ENCODE results near the gene MLLT1.

MLLT1 gene

DNA sequence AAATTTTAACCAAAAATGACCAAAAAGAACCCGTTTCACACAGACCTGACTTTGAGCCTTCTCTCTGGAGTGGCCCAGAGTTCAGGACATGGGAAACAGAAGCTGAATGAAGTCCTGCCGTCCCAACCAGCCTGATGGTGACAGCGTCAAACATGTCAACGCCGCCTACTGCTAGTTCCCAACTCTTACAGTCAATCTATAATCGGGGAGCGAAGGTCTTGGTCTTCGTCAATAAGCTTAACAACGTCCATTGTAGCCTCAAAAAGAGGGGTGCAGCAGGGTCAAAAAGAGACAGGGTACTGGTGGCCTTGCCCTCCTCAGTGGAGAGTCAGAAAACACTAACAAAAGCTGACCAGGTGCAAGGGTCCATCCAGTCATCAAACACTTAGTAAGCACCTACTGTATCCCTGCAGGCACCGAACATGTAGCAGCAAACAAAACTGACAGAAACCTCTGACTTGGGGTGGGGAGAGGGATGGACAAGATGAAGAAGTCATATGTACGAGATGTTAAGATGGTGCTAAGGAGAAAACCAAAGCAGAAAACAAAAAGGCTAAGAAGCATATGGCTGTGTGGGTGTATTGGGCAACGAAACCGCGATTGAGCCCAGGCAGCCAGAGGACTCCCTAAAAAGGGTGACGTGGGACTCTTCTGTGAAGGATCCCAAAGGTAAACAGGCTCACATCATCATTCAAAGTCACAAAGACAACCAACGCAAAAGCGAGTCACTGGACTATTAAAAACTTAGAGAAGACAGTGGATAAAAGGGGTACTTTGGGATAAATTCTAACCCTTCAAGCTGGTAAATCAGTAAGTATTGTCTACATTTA is 12.0 kb downstream of the MLLT1 start:
- TF ChIP-seq POLR2AphosphoS5 (IDR thresholded peaks at IDR 0.05; ENCODE audit: low read depth, low read length) (no peak), SIN3A (IDR thresholded peaks at IDR 0.05; ENCODE audit: borderline replicate concordance, insufficient read depth, low read length) (no peak), REST (IDR thresholded peaks at IDR 0.05; ENCODE audit: insufficient read depth in 1 of 2, low read depth in 2 of 2, low read length in 2 of 2) (no peak), FOXP2 (optimal IDR thresholded peaks at IDR 0.05; ENCODE audit: borderline replicate concordance, extremely low read depth, extremely low read length, insufficient read depth) (no peak), TAF1 (IDR thresholded peaks at IDR 0.05; ENCODE audit: borderline replicate concordance, insufficient read depth, low read length) (no peak)

DNA sequence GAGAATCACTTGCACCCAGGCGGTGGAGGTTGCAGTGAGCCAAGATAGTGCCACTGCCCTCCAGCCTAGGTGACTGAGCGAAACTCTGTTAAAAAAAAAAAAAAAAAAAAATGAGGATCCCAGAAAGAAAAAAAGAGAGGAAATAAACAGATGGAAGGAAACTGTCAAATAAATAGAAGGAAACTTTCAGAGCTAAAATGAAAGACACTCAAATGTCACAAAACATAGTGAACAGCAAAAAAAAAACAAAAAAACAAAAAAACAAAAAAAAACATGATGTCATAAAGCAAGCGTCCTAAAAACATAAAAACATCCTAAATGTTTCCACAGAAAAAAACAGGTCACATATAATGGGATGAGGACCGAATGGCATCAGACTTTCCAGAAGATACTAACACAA is 15.0 kb downstream of the MLLT1 start:
- TF ChIP-seq TAF1 (IDR thresholded peaks at IDR 0.05; ENCODE audit: borderline replicate concordance, insufficient read depth, low read length): no peak
- TF ChIP-seq POLR2AphosphoS5 (IDR thresholded peaks at IDR 0.05; ENCODE audit: low read depth, low read length): no peak
- no peak for TF ChIP-seq REST (IDR thresholded peaks at IDR 0.05; ENCODE audit: insufficient read depth in 1 of 2, low read depth in 2 of 2, low read length in 2 of 2)
- TF ChIP-seq SIN3A (IDR thresholded peaks at IDR 0.05; ENCODE audit: borderline replicate concordance, insufficient read depth, low read length): no peak
- no peak for TF ChIP-seq FOXP2 (optimal IDR thresholded peaks at IDR 0.05; ENCODE audit: borderline replicate concordance, extremely low read depth, extremely low read length, insufficient read depth)

- TF ChIP-seq POLR2AphosphoS5 (IDR thresholded peaks at IDR 0.05; ENCODE audit: low read depth, low read length) (no peak), REST (IDR thresholded peaks at IDR 0.05; ENCODE audit: insufficient read depth in 1 of 2, low read depth in 2 of 2, low read length in 2 of 2) (no peak), FOXP2 (optimal IDR thresholded peaks at IDR 0.05; ENCODE audit: borderline replicate concordance, extremely low read depth, extremely low read length, insufficient read depth) (no peak), TAF1 (IDR thresholded peaks at IDR 0.05; ENCODE audit: borderline replicate concordance, insufficient read depth, low read length) (no peak), SIN3A (IDR thresholded peaks at IDR 0.05; ENCODE audit: borderline replicate concordance, insufficient read depth, low read length) (no peak)
These were observed 15.9 kb downstream of the MLLT1 start for GRCh38 chr19:6263735-6264444.

GRCh38 chr19:6263306-6263705 is 16.5 kb downstream of the MLLT1 start:
- no peak for TF ChIP-seq FOXP2 (optimal IDR thresholded peaks at IDR 0.05; ENCODE audit: borderline replicate concordance, extremely low read depth, extremely low read length, insufficient read depth)
- no peak for TF ChIP-seq REST (IDR thresholded peaks at IDR 0.05; ENCODE audit: insufficient read depth in 1 of 2, low read depth in 2 of 2, low read length in 2 of 2)
- TF ChIP-seq SIN3A (IDR thresholded peaks at IDR 0.05; ENCODE audit: borderline replicate concordance, insufficient read depth, low read length): no peak
- TF ChIP-seq TAF1 (IDR thresholded peaks at IDR 0.05; ENCODE audit: borderline replicate concordance, insufficient read depth, low read length): no peak
- TF ChIP-seq POLR2AphosphoS5 (IDR thresholded peaks at IDR 0.05; ENCODE audit: low read depth, low read length): no peak
